Left ventricle myocardium inferior (tissue), 1 donor: Measurements from ENCODE around the gene PRKD1. TPM values are rescaled to one million over a fixed set of nuclear protein-coding genes. Genes with fewer than 3 reads are reported as not detected.

ENCODE experiments used
- DNase-seq: peaks from one replicate; pipeline ENCODE4 v3.0.0-alpha.2; 2020
- H3K27ac ChIP-seq: fragments of 200-600 bp; replicated peaks from 2 replicates; pipeline ENCODE4 v1.8.0; 2021
- H3K27me3 ChIP-seq: fragments of 200-600 bp; 2 replicates; pipeline ENCODE4 v1.8.0; 2021; ENCODE audit warnings: low read depth
- H3K36me3 ChIP-seq: fragments of 200-600 bp; 2 replicates; pipeline ENCODE4 v1.8.0; 2021
- H3K4me1 ChIP-seq: fragments of 200-600 bp; 2 replicates; pipeline ENCODE4 v1.8.0; 2021
- H3K4me3 ChIP-seq: fragments of 200-600 bp; 2 replicates; pipeline ENCODE4 v1.8.0; 2021; ENCODE audit warnings: mild to moderate bottlenecking, moderate library complexity
- H3K9me3 ChIP-seq: fragments of 200-600 bp; replicated peaks from 2 replicates; pipeline ENCODE4 v1.8.0; 2021
- CTCF ChIP-seq: fragments of 200-600 bp; IDR thresholded peaks from 2 replicates; pipeline ENCODE4 v1.8.0; 2021; ENCODE audit warnings: antibody characterized with exemption, mild to moderate bottlenecking, borderline replicate concordance
- intact Hi-C: fragments of 100-400 bp; cut with micrococcal nuclease; formaldehyde crosslinking; loops from one replicate; pipeline ENCODE4 v1.11.0; 2022
- total RNA-seq: library from RNA; stranded (reverse); fragmentation: NEBNext Ultra II Directional; extraction: Animal tissue kit (Norgen Biotek cat#: 25700); gene quantifications from one replicate; pipeline ENCODE4 v1.2.1, GENCODE V29; 2021
- donor health status: DM: no; HTN: yes; CAD: no; lungs with severe emphysema.

The PRKD1 gene
- total RNA-seq, 1 donor from 2014 or later, result 3.1 TPM

GRCh38 chr14:29941401-29941800 is 13.8 kb upstream of the PRKD1 start:
- Histone ChIP-seq H3K27me3 (no peaks in the 10 kb centered on the region), H3K4me3 (no peak overlapping the region), H3K9me3 (peaks cover 26% of the 10 kb centered on the region), H3K27ac (no peak overlapping the region), H3K36me3 (no peaks in the 10 kb centered on the region), H3K4me1 (no peaks in the 10 kb centered on the region)
- intact Hi-C loops, result no loop called here
- DNase-seq, result no peak
- TF ChIP-seq CTCF, result no peak

GRCh38 chr14:29940482-29940881 is 12.8 kb upstream of the PRKD1 start:
- intact Hi-C loops, result no loop called here
- no peak for TF ChIP-seq CTCF
- Histone ChIP-seq H3K4me1 (no peaks in the 10 kb centered on the region), H3K27ac (no peak overlapping the region), H3K27me3 (no peaks in the 10 kb centered on the region), H3K9me3 (peaks cover 17% of the 10 kb centered on the region), H3K36me3 (no peaks in the 10 kb centered on the region), H3K4me3 (no peak overlapping the region)
- no peak for DNase-seq

- no peak for TF ChIP-seq CTCF
These were observed 9.5 kb upstream of the PRKD1 start for GRCh38 chr14:29937116-29937515.

GRCh38 chr14:29930283-29930682 is 2.6 kb upstream of the PRKD1 start:
- intact Hi-C loops, result no loop called here
- H3K4me1 ChIP-seq, result peaks cover 24% of the 10 kb centered on the region
- H3K36me3 ChIP-seq, result no peaks in the 10 kb centered on the region
- no peaks in the 10 kb centered on the region for H3K9me3 ChIP-seq
- peak overlapping the region; percentile 21 for H3K27ac ChIP-seq
- DNase-seq, result no peak
- no peak overlapping the region for H3K4me3 ChIP-seq
- no peaks in the 10 kb centered on the region for H3K27me3 ChIP-seq
- TF ChIP-seq CTCF, result no peak

More at GRCh38 chr14:29937116-29937515, 9.5 kb upstream of the PRKD1 start:
- DNase-seq, result no peak
- no peaks in the 10 kb centered on the region for H3K4me1 ChIP-seq
- no peaks in the 10 kb centered on the region for H3K27me3 ChIP-seq
- intact Hi-C loops, result no loop called here
- H3K36me3 ChIP-seq, result no peaks in the 10 kb centered on the region
- no peak overlapping the region for H3K27ac ChIP-seq
- H3K4me3 ChIP-seq, result no peak overlapping the region
- no peaks in the 10 kb centered on the region for H3K9me3 ChIP-seq

GRCh38 chr14:29928117-29928640 is 532 bp upstream of the PRKD1 start:
- intact Hi-C loops, result no loop called here
- Histone ChIP-seq H3K4me3 (peak overlapping the region; percentile 79), H3K4me1 (peaks cover 33% of the 10 kb centered on the region), H3K27me3 (no peaks in the 10 kb centered on the region), H3K27ac (peak overlapping the region; percentile 89), H3K9me3 (no peaks in the 10 kb centered on the region), H3K36me3 (no peaks in the 10 kb centered on the region)
- no peak for TF ChIP-seq CTCF
- DNase-seq, result no peak
